Measurements from ENCODE around the gene CHST11. TPM values are rescaled to one million over a fixed set of nuclear protein-coding genes. Genes with fewer than 3 reads are reported as not detected.

CHST11 gene
- total and polyA plus RNA-seq, 10 donors: 5.2 to 65.1 (median 48.4) TPM

DNA sequence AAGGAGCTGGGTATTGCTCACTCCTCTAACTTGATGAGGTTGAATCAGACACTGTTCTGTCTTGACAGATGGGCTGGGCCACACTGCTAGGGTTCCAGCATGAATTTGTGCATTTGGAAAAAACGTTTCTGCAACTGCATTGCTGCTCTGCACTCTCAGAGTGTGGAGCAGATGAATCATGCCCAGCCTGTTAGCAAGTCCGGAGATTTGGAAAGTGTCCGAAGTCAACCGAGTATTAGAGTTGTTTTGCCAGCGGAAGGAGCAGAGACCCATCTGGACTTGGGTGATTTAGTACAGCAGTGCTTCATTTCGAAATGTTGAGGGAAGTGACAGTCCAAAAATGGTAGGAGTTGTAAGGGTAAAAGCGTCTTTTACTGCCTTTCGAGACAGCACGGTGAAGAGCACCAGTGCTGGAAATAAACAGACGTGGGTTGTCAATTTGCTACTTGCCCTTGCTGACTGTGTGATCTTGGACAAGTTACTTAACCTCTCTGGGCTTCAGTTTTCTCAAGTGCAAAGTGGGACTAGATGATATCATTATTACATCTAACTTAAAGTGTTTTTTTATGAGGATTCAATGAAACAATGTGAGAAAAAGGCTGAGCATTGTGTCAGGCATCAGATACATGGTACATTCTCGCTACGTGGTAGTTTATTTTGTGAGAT lies 139.5 kb downstream of the CHST11 start:
- H3K4me3 ChIP-seq: no peak overlapping the region
- H3K27ac ChIP-seq: peak overlapping the region in 3 of 8 donors; percentile 5 to 30 (median 9)
- peaks cover 4 to 74% (median 34%) of the 10 kb centered on the region in 6 donors for H3K4me1 ChIP-seq
- DNase-seq: no peak
- peak in 1 of 3 donors; percentile 19 for TF ChIP-seq POLR2AphosphoS5 (IDR thresholded peaks at IDR 0.05)
- TF ChIP-seq POLR2A (IDR thresholded peaks at IDR 0.05): no peak
- no peaks in the 10 kb centered on the region for H3K36me3 ChIP-seq
- no peaks in the 10 kb centered on the region for H3K9me3 ChIP-seq
- H3K27me3 ChIP-seq (replicated peaks in 1 of 7): no peaks in the 10 kb centered on the region
- WGBS, 5 donors: 61 to 79% (median 64%) methylated on average over 12 of the region's 12 CpGs
- intact Hi-C loops (cut with DNase I; ENCODE audit: low total_unique reads): no loop called here

DNA sequence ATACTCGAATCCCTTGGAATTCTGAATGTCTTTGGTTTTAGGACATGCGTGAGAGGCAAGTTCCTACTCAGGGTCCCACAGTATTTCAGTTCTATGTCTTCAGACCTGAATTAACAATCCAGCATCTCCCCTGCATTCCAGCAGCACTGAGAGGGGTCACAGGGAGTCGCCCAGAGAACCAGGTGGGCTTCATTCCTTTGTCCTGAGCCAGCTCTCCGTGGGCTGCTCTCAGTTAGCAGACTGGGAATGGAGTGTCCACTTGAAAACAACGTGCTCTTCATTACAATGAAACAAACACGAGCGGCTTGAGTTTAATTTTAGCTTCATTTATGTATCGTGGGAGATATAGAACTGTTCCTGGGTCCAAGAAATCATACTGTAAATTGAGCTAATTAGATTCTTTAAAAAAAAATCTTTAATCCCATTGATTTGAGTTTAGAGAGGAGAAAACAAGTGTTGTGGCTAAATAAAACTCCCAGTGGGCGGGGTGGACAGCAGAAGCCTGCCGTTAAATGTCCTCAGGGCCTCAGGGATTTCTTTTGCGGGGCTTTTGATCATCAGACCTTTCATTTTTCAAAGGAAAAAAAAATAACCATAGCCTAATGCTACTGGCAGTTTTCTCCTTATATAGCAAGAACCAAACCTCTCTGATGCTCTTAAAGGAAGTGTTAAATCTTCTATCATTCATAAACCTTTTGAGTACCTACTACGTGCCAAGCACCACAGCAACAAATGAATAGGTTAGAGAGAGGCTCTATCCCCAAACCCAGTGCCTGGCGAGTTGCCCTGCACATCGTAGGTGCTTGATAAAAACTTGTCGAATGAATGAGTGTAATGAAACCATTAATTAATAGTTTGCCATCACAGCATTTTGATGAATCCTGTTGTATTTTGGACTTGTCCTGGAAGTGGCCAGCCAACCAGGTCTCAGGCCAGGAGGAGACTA lies 140.4 kb downstream of the CHST11 start:
- peaks cover 4 to 83% (median 38%) of the 10 kb centered on the region in 6 donors for H3K4me1 ChIP-seq
- intact Hi-C loops (cut with DNase I; ENCODE audit: low total_unique reads): no loop called here

GRCh38 chr12:104598342-104599271 lies 141.9 kb downstream of the CHST11 start:
- 47 to 69% (median 54%) methylated on average over 15 of the region's 15 CpGs for WGBS, 5 donors
- H3K4me3 ChIP-seq: no peak overlapping the region
- H3K9me3 ChIP-seq: no peaks in the 10 kb centered on the region
- H3K4me1 ChIP-seq: peaks cover 6 to 91% (median 46%) of the 10 kb centered on the region in 6 donors
- no peak overlapping the region for H3K27ac ChIP-seq
- H3K36me3 ChIP-seq: peaks cover 0 to 17% (median 0%) of the 10 kb centered on the region in 6 donors
- TF ChIP-seq CTCF (IDR thresholded peaks at IDR 0.05 in 8 of 11, conservative IDR thresholded peaks at IDR 0.05 in 3 of 11) (no peak), POLR2A (IDR thresholded peaks at IDR 0.05) (no peak), POLR2AphosphoS5 (IDR thresholded peaks at IDR 0.05) (peak in 2 of 3 donors; percentile 30 to 33)
- intact Hi-C loops (cut with DNase I; ENCODE audit: low total_unique reads): no loop called here
- H3K27me3 ChIP-seq (replicated peaks in 1 of 7): no peaks in the 10 kb centered on the region
- no peak for DNase-seq

More for the DNA sequence above, 140.4 kb downstream of the CHST11 start:
- TF ChIP-seq POLR2AphosphoS5 (IDR thresholded peaks at IDR 0.05): no peak
- TF ChIP-seq POLR2A (IDR thresholded peaks at IDR 0.05): no peak
- no peak for TF ChIP-seq CTCF (IDR thresholded peaks at IDR 0.05 in 8 of 11, conservative IDR thresholded peaks at IDR 0.05 in 3 of 11)
- no peak for DNase-seq
- 70 to 82% (median 77%) methylated on average over 15 of the region's 15 CpGs for WGBS, 5 donors
- H3K27ac ChIP-seq: peak overlapping the region in 2 of 8 donors; percentile 5 to 9
- peaks cover 0 to 6% (median 0%) of the 10 kb centered on the region in 6 donors for H3K36me3 ChIP-seq
- no peak overlapping the region for H3K4me3 ChIP-seq
- no peaks in the 10 kb centered on the region for H3K9me3 ChIP-seq
- no peaks in the 10 kb centered on the region for H3K27me3 ChIP-seq (replicated peaks in 1 of 7)

Measured in spleen (tissue), 11 donors.